RCC 7860 (cell line): ENCODE results near the gene HPCAL1.
A peak's percentile ranks its signal among the peaks of the same experiment; 100 is the strongest.

ENCODE experiments used
- DNase-seq: peaks from one replicate; pipeline ENCODE4 v3.0.0-alpha.2; 2015; ENCODE audit warnings: low spot score
- FAIRE-seq: peaks from 2 replicates; lab custom pipeline; 2012; peaks lifted over from hg19 to GRCh38; lab: Jason Lieb, UNC

The HPCAL1 gene

DNA sequence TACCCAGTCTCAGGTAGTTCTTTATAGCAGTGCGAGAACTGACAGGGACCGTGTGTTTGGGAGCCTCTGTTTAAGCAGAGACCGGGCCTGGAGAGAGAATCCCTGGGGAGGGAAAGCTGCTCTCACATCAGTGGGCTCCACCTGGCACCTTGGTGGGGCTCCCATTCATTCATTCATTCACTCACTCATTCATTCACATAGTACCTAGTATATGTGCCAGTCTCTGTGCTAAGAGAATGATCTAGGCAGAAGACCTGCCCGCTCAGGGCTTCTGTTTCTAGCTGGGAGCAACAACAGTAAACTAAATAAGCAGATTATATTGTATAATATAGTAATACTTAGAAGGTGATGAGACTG lies 17.8 kb downstream of the HPCAL1 start:
- DNase-seq: no peak

DNA sequence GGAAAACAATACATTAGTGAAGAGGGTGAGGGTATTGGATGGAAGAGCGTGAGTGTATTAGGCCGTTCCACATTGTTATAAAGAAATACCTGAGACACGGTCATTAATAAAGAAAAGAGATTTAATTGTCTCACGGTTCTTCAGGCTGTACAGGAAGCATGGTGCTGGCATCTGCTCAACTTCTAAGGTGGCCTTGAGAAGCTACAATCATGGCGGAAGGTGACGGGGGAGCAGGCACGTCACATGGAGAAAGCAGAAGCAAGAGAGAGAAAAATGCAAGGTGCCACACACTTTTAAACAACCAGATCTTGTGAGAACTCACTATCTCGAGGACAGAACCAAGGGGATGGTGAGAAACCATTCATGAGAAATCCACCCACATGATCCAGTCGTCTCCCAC lies 18.2 kb downstream of the HPCAL1 start:
- FAIRE-seq: no peak

More for the DNA sequence above, 17.8 kb downstream of the HPCAL1 start:
- no peak for FAIRE-seq

GRCh38 chr2:10321622-10322021 lies 18.9 kb downstream of the HPCAL1 start:
- DNase-seq (no peak), FAIRE-seq (no peak)

More for the DNA sequence above, 18.2 kb downstream of the HPCAL1 start:
- no peak for DNase-seq

DNA sequence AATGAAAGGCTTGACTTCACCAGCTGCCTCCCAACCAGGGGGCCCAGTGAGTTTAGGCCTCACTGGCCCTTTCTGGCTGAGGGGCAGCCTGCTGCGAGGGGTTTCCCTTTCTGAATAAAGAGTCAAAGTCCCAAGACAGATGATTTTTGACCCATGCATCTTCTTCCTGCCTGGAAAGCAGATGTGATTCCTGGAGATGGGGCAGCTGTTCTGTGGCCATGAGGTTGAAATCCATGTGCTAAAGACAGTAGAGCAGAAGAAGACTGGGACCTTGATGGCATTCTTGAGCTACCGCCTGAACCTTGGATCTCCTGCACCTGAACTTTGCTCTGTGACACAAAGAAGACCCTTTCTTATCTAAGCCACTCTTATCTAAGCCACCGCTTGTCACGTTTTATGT lies 19.8 kb downstream of the HPCAL1 start:
- FAIRE-seq (no peak), DNase-seq (no peak)

- FAIRE-seq: no peak
Measured at GRCh38 chr2:10322973-10323372, 20.3 kb downstream of the HPCAL1 start.

GRCh38 chr2:10323535-10323934 lies 20.8 kb downstream of the HPCAL1 start:
- DNase-seq (no peak), FAIRE-seq (no peak)

More at GRCh38 chr2:10322973-10323372, 20.3 kb downstream of the HPCAL1 start:
- no peak for DNase-seq

GRCh38 chr2:10324095-10324832 lies 21.6 kb downstream of the HPCAL1 start:
- FAIRE-seq (no peak), DNase-seq (peak; percentile 42)

- DNase-seq (no peak), FAIRE-seq (no peak)
Measured at GRCh38 chr2:10325278-10326145, 22.8 kb downstream of the HPCAL1 start.

- no peak for FAIRE-seq
Measured at GRCh38 chr2:10326151-10326616, 23.5 kb downstream of the HPCAL1 start.

GRCh38 chr2:10326707-10327594 lies 24.2 kb downstream of the HPCAL1 start:
- FAIRE-seq: no peak
- no peak for DNase-seq

More at GRCh38 chr2:10326151-10326616, 23.5 kb downstream of the HPCAL1 start:
- DNase-seq: no peak

- DNase-seq: no peak
Measured at GRCh38 chr2:10327896-10328669, 25.4 kb downstream of the HPCAL1 start.

DNA sequence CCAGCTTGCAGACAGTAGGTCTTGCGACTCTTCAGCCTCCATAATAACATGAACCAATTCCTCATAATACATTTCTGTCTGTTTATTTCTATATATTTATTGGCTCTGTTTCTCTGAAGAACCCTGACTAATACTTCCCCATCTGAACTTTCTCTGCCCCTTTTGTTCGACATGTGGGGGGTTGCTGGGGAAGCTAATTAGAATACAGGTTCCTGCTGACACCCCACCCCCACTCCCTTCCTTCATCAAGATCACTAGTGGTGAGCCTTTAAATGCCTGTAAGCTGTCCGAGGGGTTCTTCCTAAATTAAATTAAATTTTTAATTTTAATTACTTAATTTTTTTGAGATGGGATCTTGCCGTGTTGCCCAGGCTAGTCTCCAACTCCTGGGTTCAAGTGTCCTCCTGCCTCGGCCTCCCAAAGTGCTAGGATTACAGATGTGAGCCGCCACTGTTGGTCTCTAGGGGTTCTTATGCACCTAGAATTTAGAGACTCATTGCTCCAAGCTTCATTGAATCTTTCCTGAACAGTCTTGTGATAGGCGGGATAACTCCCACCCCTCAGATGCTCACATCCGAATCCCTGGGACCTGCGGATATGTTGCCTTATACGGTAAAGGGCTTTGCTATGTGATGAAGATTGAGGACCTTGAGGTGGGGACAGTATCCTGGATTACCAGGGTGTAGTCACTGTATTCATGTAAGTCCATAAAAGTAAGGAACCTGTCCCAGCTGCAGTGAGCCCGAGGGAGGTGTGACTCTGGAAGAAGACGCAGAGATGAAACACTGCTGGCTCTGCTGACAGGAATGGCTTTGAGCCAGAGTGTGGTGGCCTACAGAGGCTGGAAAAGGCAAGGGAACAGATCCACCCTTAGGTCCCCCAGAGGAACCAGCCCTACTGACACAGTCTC lies 26.2 kb downstream of the HPCAL1 start:
- FAIRE-seq (no peak), DNase-seq (no peak)

More at GRCh38 chr2:10327896-10328669, 25.4 kb downstream of the HPCAL1 start:
- FAIRE-seq: no peak

GRCh38 chr2:10329580-10329879 lies 26.8 kb downstream of the HPCAL1 start:
- FAIRE-seq: no peak

GRCh38 chr2:10329880-10330699 lies 27.4 kb downstream of the HPCAL1 start:
- DNase-seq (peak; percentile 87), FAIRE-seq (peak; percentile 87)

More at GRCh38 chr2:10329580-10329879, 26.8 kb downstream of the HPCAL1 start:
- no peak for DNase-seq

DNA sequence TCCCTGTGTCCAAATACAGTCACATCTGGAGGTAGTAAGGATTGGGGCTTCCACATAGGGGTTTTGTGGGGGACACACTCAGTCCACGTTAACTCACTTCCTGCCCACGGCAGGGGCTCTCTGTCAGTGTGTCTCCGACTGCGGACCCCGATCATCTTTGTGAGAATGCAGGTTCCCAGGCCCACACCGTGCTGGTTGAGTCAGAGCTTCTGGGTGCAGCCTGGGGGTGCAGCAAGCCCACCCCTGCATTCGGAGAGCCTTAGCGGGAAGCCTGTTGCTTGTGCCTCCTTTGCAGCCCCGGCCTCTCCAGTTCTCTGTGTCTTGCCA lies 28.0 kb downstream of the HPCAL1 start:
- DNase-seq: no peak
- FAIRE-seq: no peak

DNA sequence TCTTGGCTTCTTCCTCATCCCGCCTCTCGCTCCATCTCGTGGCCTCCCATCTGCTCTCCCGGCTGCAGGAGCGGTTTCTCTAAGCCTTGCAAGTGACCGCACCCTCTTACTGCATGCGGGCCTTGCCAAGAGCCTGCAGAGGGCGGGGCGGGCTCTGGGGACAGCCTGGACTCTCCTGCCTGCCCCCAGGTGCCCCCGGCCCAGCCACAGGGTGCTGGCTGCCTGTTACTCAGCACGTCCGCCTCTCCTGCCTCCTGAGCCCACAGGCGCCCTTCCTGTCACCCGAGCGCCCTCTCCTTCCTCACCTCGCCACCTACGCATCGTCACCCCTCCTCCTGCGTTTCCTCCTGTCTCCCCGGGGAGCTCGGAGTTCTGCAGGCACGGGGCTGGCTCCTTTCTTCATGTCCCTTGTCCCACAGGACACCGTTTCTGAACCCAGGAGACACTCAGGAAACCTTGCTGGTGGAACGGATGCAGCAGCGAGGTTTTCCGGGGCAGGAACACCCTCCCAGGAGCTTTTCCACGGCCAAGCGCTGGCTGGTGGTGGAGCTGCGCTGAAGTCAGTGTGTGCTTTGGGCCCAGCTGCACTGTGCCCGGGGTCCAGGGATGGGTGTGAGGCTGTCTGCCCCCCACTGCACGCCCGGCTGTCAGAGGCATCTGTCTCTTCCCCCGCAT lies 28.5 kb downstream of the HPCAL1 start:
- peak; percentile 94 for DNase-seq
- FAIRE-seq: peak; percentile 77

DNA sequence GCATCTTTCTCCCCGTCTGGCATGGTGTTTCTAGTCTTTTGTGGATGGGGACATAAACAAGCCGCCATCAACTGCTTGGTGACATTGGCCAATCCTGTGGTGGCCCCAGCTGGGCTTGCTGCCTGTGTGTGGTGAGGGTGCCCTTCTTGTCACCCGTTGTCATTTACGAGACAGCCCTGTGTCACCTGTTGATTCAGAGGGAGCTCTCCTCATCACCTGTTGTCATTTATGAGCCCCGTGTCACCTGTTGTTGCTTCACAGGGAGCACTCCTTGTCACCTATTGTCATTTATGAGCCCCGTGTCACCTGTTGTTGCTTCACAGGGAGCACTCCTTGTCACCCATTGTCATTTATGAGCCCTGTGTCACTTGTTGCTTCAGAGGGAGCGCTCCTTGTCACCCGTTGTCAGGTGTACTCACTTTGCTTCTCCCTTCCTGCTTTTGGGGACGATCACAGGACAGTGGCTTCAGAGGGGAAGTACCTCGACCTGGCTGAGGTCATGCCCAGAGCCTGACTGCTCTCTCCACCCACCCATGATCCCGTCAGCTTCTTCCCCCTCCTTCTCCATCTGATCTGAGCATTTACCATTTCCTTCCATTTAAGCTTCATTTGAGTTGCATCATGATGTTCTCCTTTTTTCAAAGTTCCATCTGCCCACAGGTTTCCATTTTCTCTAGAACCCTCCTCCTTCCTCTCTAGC lies 29.1 kb downstream of the HPCAL1 start:
- FAIRE-seq (no peak), DNase-seq (peak; percentile 18)
